Hindlimb muscle (tissue), 1 donor: ENCODE results near the gene TMEM89. TPM values are rescaled to one million over a fixed set of nuclear protein-coding genes. Genes with fewer than 3 reads are reported as not detected.

Source experiments
- DNase-seq: peaks from one replicate; pipeline ENCODE4 v3.0.0-alpha.2; 2013
- polyA plus RNA-seq: library from polyadenylated mRNA; unstranded; fragments of 120-200 nt; gene quantifications from one replicate; pipeline ENCODE4 v1.2.1, GENCODE V29; 2013; ENCODE audit not compliant: insufficient read length

TMEM89 gene
- polyA plus RNA-seq, 1 donor, result not detected

- no peak for DNase-seq
Measured at GRCh38 chr3:48585411-48585810, 36.2 kb downstream of the TMEM89 start.

GRCh38 chr3:48584836-48585235 is 36.7 kb downstream of the TMEM89 start:
- DNase-seq, result no peak

DNA sequence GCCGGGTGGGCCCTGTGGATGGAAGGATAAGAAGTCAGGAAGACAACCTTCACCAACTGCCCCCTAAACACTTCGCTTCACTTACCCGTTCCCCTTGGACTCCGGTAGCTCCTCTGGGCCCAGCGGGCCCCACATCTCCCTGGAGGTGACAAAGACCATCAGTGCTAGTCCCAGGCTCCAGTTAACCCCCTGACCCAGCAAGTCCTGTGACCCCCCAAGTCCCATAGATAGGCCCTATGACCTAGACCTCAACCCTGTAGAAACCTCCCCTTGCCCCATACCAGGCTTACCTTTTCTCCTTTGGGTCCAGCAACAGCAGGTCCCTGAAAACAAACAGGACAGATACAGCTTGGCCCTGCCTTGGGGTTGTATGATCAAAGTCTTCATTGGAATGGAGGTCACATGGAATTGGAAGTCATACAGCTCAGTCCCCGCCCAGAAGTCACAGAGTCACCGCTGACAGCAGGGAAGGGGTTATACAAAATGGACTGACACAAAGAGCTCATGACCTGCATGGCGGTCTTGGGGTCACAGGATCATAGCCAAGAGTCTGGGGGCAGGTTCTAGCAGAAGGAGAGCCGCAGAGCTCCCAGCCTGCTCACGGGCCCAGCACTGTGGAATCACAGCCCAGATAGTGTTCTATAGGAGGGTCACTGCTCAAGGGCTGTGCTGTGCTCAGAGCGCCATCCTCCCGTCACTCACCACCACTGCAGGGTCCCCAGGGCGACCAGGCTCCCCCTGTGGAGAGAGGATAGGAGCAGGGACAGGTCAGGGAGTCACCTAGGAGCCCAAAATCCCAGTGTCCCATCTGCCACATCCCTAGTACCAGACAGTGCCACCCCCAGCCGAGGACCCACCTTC is 39.7 kb downstream of the TMEM89 start:
- no peak for DNase-seq

DNA sequence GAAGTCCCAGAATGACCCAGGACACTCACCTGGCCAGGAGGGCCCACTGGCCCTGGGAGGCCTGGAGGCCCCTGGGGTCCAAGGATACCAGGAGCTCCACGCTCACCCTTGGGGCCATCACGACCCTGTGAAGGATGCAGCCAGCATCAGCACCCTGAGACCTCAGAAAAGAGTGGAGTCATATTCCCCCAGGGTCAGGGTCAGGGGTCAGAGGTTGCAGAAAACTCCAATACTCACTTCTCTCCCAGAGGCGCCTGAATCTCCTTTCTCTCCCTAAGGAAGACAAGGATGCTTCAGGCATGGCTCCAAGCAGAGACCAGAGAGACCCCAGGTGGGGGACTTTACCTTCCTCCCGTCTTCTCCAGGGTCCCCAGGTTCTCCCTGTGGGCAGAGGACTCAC is 44.9 kb downstream of the TMEM89 start:
- no peak for DNase-seq

GRCh38 chr3:48575366-48575765 is 46.2 kb downstream of the TMEM89 start:
- no peak for DNase-seq

DNA sequence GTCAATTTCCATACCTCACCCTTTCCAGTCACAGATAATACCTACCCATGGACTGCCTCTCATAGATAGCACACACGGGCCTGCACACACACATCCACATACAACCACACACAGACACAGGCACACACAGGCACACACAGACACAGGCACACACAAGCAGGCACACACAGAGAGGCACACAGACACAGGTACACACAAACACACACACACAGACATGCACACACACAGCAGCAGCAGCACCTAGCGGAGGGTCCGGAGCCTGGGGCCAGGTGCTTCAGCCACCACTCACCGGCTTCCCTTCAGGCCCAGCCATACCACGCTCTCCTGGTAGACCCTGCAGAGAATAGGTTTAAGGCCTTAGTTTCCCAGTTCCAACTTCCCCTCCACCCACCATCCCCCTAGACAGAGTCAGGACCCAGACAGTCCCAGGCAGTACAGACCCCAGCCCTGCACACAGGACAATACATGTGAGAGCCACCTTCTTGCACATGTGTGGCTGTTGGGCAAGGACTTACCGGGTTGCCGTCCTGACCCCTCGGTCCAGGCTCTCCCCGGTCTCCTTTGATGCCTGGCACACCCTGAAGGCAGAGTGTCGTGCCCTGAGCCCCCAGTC is 47.5 kb downstream of the TMEM89 start:
- DNase-seq, result no peak

DNA sequence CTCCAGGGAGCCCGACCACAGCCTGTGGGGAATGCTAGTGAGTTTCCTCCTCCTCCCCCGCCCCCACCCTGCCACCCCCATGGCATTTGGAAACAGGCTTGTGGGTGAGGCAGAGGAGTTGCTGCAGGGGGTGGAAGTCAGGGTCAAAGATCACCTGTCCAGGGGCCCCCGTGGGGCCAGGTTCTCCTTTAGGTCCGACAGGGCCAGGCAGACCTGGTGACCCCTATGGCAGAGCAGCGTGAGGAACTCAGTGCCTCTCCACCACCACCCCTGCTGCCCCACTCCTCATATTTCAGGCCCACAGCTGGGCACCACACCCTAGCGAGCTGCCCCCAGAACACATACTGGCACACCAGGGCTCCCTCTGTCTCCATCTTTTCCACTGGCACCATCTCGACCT is 49.1 kb downstream of the TMEM89 start:
- no peak for DNase-seq

DNA sequence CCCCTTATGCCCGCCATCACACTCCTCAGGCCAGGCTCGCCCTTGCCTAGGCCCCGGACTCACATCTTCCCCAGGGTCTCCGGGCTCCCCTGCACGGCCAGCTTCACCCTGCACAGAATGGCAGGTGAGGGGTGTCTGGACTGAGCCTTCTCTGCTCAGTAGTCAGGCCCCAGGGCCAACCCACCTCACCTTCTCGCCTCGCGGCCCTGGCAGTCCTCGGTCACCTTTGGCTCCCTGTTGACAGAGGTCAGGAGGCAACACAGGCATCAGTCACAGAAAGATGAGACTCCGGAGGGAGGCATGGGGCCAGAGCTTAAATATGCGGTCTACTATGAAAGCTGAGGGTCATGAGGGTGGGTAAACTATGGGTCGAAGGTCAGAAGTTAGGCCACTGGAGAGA is 49.6 kb downstream of the TMEM89 start:
- DNase-seq, result no peak

Other genes with a start within 250 kb of the TMEM89 start
- 0.14 TPM for gene FBXW12, start 249.6 kb downstream of the TMEM89 start, polyA plus RNA-seq
- gene PLXNB1, start 191.7 kb downstream of the TMEM89 start, polyA plus RNA-seq, result 32.2 TPM
- gene CCDC51, start 181.7 kb downstream of the TMEM89 start, polyA plus RNA-seq, result 16.5 TPM
- gene TMA7, start 181.5 kb downstream of the TMEM89 start, polyA plus RNA-seq, result 187 TPM
- gene ATRIP, start 175.0 kb downstream of the TMEM89 start, polyA plus RNA-seq, result 7.6 TPM
- 62.4 TPM for gene SHISA5, start 117.6 kb downstream of the TMEM89 start, polyA plus RNA-seq
- 6.7 TPM for gene PFKFB4, start 65.0 kb downstream of the TMEM89 start, polyA plus RNA-seq
- gene UCN2, start 58.0 kb downstream of the TMEM89 start, polyA plus RNA-seq, result 0.26 TPM
- 9.3 TPM for gene COL7A1, start 26.4 kb downstream of the TMEM89 start, polyA plus RNA-seq
- 180 TPM for gene UQCRC1, start 12.1 kb downstream of the TMEM89 start, polyA plus RNA-seq
- gene SLC26A6, start 13.7 kb upstream of the TMEM89 start, polyA plus RNA-seq, result 8.8 TPM
- 0.36 TPM for gene CELSR3, start 41.1 kb upstream of the TMEM89 start, polyA plus RNA-seq
- gene NCKIPSD, start 64.1 kb upstream of the TMEM89 start, polyA plus RNA-seq, result 7.5 TPM
- gene IP6K2, start 95.5 kb upstream of the TMEM89 start, polyA plus RNA-seq, result 85.4 TPM
- gene PRKAR2A, start 226.1 kb upstream of the TMEM89 start, polyA plus RNA-seq, result 37.2 TPM